NCI-H526 treated with DMSO at 0.1 percent for 48 hours (cell line): ENCODE results near the gene ATP7A.
"Not testable (repeated sequence)": the region's sequence is repeated elsewhere in the genome, so short reads cannot be mapped to it uniquely, and the experiment has no call there.

ENCODE experiments used
- DNase-seq: peaks from one replicate; lab custom pipeline; 2025; lab: John Stamatoyannopoulos, UW

The ATP7A gene

DNA sequence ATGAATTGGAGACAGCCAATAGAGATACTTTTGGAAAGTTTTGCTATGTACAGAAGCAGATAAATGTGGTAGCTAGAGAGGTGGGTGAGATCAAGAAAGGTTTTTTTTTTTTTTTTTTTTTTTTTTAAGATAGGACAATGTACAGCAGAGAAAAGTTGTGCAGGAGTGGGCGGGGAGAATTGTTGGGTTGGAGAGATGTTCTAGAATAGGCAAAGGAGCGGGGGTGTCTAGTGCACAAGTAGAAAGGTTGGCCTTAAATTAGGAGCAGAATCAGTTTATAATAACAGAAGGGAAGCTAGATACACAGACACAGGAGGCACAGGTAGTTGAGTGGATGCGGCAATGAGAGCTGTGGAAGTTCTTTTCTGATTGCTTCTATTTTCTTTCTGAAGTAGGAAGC, 127.4 kb downstream of the ATP7A start:
- no peak for DNase-seq

GRCh38 chrX:78042601-78043000, 132.1 kb downstream of the ATP7A start:
- DNase-seq: no peak

GRCh38 chrX:78046362-78046761, 135.9 kb downstream of the ATP7A start:
- no peak for DNase-seq

GRCh38 chrX:78048052-78048451, 137.6 kb downstream of the ATP7A start:
- DNase-seq: no peak

DNA sequence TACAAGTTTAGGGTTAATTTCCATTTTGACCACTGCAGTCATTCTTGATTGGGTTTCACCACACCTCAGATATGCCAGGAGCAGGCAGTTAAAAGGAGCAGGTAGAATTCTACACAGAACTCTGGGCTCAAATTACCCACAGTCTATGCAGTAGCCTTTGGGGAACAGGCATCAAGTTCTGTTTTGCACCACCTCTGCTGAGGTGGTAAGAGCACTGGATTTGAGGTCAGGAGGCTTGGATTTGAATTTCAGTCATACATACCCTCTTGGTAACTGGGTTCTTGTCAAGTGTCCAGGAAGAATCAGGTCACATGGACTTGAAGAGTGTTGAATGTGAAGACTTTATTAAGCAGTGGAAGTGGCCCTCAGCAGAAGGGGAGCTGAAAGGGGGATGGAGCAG, 153.2 kb downstream of the ATP7A start:
- DNase-seq: no peak

DNA sequence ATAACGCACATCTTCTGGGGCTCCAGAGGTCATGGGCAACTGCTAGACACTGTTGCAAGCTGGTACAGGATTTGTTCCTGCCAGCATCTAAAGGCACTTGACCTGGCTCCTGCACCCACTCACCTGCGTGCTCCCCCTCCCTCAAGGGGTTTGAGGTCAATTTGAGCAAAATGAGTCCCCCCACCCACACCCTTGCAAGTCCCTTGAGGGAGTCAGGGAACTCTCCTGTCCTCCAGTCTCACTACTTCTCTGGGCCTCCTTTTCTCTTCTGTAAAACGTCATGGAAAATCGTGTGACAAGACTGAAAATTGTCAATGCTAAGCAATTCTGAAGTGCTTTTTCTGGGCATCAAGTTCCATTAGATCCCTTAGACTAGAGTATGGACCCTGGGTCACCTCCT, 153.7 kb downstream of the ATP7A start:
- no peak for DNase-seq

- DNase-seq: not testable (repeated sequence)
Observed at GRCh38 chrX:78064698-78065601, 154.5 kb downstream of the ATP7A start.

GRCh38 chrX:78066110-78066509, 155.6 kb downstream of the ATP7A start:
- no peak for DNase-seq

GRCh38 chrX:78071331-78071730, 160.8 kb downstream of the ATP7A start:
- DNase-seq: no peak

- DNase-seq: not testable (repeated sequence)
Observed at GRCh38 chrX:78073147-78074077, 162.9 kb downstream of the ATP7A start.

DNA sequence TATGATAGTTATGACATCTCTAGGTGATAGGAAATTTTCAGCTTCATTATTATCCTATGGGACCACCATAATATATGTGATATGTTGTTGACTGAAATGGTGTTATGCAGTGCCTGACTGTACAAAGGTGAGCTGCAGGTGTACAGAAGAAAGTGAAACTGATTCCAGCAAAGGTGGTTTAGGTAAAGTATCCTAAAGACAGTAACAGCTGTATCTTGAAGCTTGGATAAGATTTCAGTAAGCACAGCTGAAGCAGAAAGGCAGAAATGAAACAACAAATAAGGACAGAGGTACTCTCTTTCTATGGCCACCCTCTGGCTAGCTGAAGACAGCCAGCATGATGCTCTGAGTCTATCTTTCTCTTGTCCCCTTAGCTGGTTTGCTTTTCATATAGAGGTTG, 163.6 kb downstream of the ATP7A start:
- DNase-seq: no peak

- DNase-seq: no peak
Observed at GRCh38 chrX:78075787-78076389, 165.4 kb downstream of the ATP7A start.

DNA sequence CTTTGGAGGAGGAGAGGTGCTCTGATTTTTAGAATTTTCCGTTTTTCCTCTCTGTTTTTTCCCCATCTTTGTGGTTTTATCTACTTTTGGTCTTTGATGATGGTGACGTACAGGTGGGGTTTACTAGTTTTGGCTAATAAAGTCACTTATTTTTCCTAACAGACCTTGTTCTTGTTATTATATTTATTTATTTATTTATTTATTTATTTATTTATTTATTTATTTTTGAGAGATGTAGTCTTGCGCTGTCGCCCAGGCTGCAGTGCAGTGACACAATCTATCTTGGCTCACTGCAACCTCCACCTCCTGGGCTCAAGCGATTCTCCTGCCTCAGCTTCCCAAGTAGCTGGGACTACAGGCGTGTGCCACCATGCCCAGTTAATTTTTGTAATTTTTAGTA, 170.9 kb downstream of the ATP7A start:
- not testable (repeated sequence) for DNase-seq

GRCh38 chrX:78092296-78092695, 181.8 kb downstream of the ATP7A start:
- DNase-seq: no peak

DNA sequence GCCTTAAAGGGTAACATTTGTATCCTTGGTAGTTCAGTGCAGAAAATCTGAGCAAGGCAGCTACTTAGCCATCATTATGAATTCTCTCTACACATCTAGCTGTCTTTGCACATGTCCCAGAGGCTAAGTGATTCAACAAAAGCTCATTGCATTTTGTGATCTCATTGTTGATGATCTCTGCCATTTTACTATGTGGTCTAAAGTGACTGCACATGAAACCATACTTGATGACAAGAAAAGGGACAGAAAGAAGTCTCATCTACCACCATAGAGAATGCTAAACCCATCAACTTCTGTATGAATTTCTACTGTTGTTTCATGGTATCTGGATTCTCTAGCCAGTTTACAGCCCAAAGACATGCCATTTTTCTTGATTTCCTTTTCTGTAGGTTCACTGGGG, 187.6 kb downstream of the ATP7A start:
- DNase-seq: no peak
